HepG2 (cell line): ENCODE results near the gene ABCC5. TPM values are rescaled to one million over a fixed set of nuclear protein-coding genes. Genes with fewer than 3 reads are reported as not detected.

Experiments used
- ATF4 ChIP-seq, 2 experiments: fragments of 450-650 bp in 1 of 2; sonication (generic) in 1 of 2; formaldehyde crosslinking; IDR thresholded peaks; 2 replicates each; pipeline versions ENCODE4 v1.5.0 to v1.8.0; 2020 to 2022; ENCODE audit warnings: mild to moderate bottlenecking in 1 of 2, missing genetic modification reagents in 1 of 2
- CBX5 ChIP-seq: sonication (generic); formaldehyde crosslinking; IDR thresholded peaks from 2 replicates; pipeline ENCODE4 v1.4.0; 2020; ENCODE audit warnings: missing genetic modification reagents, borderline replicate concordance
- FOXA1 ChIP-seq, 2 experiments: fragments of 450-650 bp in 1 of 2; sonication (generic) in 1 of 2; formaldehyde crosslinking in 1 of 2; IDR thresholded peaks; 2 replicates each; pipeline versions ENCODE4 v1.4.0 to v1.6.1; 2016 to 2020; ENCODE audit warnings: missing genetic modification reagents in 1 of 2
- FOXK2 ChIP-seq: fragments of 450-650 bp; IDR thresholded peaks from 2 replicates; pipeline ENCODE4 v1.6.1; 2016
- IKZF5 ChIP-seq: IDR thresholded peaks from 2 replicates; pipeline ENCODE4 v1.6.1; 2018; ENCODE audit warnings: missing genetic modification reagents, mild to moderate bottlenecking, missing compliant biosample characterization
- KLF15 ChIP-seq: sonication (generic); formaldehyde crosslinking; IDR thresholded peaks from 2 replicates; pipeline ENCODE4 v1.8.1; 2023; ENCODE audit warnings: borderline replicate concordance, mild to moderate bottlenecking, inconsistent platforms, missing genetic modification reagents, mixed read lengths
- REXO4 ChIP-seq: sonication (generic); formaldehyde crosslinking; IDR thresholded peaks from 2 replicates; pipeline ENCODE4 v1.8.0; 2022; ENCODE audit warnings: missing genetic modification reagents, mild to moderate bottlenecking, borderline replicate concordance
- SETDB1 ChIP-seq: sonication (generic); formaldehyde crosslinking; IDR thresholded peaks from 2 replicates; pipeline ENCODE4 v1.5.1; 2020; ENCODE audit warnings: missing genetic modification reagents, mild to moderate bottlenecking, borderline replicate concordance
- TSC22D2 ChIP-seq: sonication (generic); formaldehyde crosslinking; IDR thresholded peaks from 2 replicates; pipeline ENCODE4 v1.5.1; 2020; ENCODE audit warnings: missing genetic modification reagents, mild to moderate bottlenecking, borderline replicate concordance
- ZMYM2 ChIP-seq: sonication (generic); formaldehyde crosslinking; IDR thresholded peaks from 2 replicates; pipeline ENCODE4 v1.8.0; 2022; ENCODE audit warnings: mild to moderate bottlenecking, missing genetic modification reagents
- ZNF253 ChIP-seq: sonication (generic); formaldehyde crosslinking; IDR thresholded peaks from 2 replicates; pipeline ENCODE4 v1.8.0; 2022; ENCODE audit warnings: mild to moderate bottlenecking, missing genetic modification reagents, borderline replicate concordance
- ZNF503 ChIP-seq: sonication (generic); formaldehyde crosslinking; IDR thresholded peaks from 2 replicates; pipeline ENCODE4 v1.4.0; 2020; ENCODE audit warnings: missing genetic modification reagents
- ZNF749 ChIP-seq: sonication (generic); formaldehyde crosslinking; IDR thresholded peaks from 2 replicates; pipeline ENCODE4 v1.8.0; 2022; ENCODE audit warnings: mild to moderate bottlenecking, missing genetic modification reagents, moderate library complexity, borderline replicate concordance
- ZNF782 ChIP-seq: sonication (generic); formaldehyde crosslinking; IDR thresholded peaks from 2 replicates; pipeline ENCODE4 v1.4.0; 2020; ENCODE audit warnings: missing genetic modification reagents, mild to moderate bottlenecking, borderline replicate concordance
- ZSCAN5A ChIP-seq: sonication (generic); formaldehyde crosslinking; IDR thresholded peaks from 2 replicates; pipeline ENCODE4 v1.8.0; 2022; ENCODE audit warnings: mild to moderate bottlenecking, missing genetic modification reagents, borderline replicate concordance
- polyA plus RNA-seq, 8 experiments: library from polyadenylated mRNA; depleted of rRNA in 3 of 8; stranded (reverse) in 7 of 8; unstranded in 1 of 8; fragments of >200 nt; fragmentation: Illumina TruSeq in 4 of 8; extraction: Trizol in 4 of 8; gene quantifications; 2 replicates each; pipeline versions ENCODE4 v1.2.1 to v1.2.3, GENCODE V29; 2011 to 2016; ENCODE audit warnings: low read depth in 4 of 8, missing spikeins in 1 of 8, mixed read lengths in 1 of 8; ENCODE audit not compliant: insufficient read depth in 1 of 8
- total RNA-seq, 5 experiments: library from RNA; depleted of rRNA; stranded (reverse); fragments of >200 nt; fragmentation: Illumina TruSeq; extraction: Trizol; gene quantifications; 2 replicates each; pipeline ENCODE4 v1.2.3, GENCODE V29; 2016; ENCODE audit warnings: low read depth in 1 of 5
- TF ChIP-seq, protein P1 (sequence below): sonication (generic); formaldehyde crosslinking; IDR thresholded peaks from 2 replicates; pipeline ENCODE4 v1.5.0; 2020; ENCODE audit warnings: missing genetic modification reagents
- TF ChIP-seq, protein P2 (sequence below): conservative IDR thresholded peaks from 2 replicates; pipeline ENCODE4 v1.6.1; 2018; ENCODE audit warnings: missing genetic modification reagents

The ABCC5 gene
- total and polyA plus RNA-seq, 2 of the 13 experiments (the other 11 are each of a cell fraction or from before 2014, with no cell fraction given): 12.5 to 12.7 TPM

GRCh38 chr3:183884427-183885296, 133.0 kb downstream of the ABCC5 start, which contains the start of gene PARL (continued):
- TF ChIP-seq, protein P1, sequence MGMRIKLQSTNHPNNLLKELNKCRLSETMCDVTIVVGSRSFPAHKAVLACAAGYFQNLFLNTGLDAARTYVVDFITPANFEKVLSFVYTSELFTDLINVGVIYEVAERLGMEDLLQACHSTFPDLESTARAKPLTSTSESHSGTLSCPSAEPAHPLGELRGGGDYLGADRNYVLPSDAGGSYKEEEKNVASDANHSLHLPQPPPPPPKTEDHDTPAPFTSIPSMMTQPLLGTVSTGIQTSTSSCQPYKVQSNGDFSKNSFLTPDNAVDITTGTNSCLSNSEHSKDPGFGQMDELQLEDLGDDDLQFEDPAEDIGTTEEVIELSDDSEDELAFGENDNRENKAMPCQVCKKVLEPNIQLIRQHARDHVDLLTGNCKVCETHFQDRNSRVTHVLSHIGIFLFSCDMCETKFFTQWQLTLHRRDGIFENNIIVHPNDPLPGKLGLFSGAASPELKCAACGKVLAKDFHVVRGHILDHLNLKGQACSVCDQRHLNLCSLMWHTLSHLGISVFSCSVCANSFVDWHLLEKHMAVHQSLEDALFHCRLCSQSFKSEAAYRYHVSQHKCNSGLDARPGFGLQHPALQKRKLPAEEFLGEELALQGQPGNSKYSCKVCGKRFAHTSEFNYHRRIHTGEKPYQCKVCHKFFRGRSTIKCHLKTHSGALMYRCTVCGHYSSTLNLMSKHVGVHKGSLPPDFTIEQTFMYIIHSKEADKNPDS (CRISPR knock-in tag): peak; percentile 29; the same call in 1 of the 2 replicates
- peak; percentile 96 for TF ChIP-seq ZNF749
- no peak; the same call in 1 of the 2 replicates for TF ChIP-seq ZNF782 (CRISPR knock-in tag)
- TF ChIP-seq ATF4 (CRISPR knock-in tag; IDR thresholded peaks at IDR 0.05): peak in 1 of 2 experiments; percentile 67; a peak in 2 of 4 replicates
- peak; percentile 94; the same call in 1 of the 2 replicates for TF ChIP-seq CBX5 (CRISPR knock-in tag)
- TF ChIP-seq ZMYM2 (CRISPR knock-in tag): peak; percentile 35; the same call in 1 of the 2 replicates
- TF ChIP-seq FOXA1 (IDR thresholded peaks at IDR 0.05): no peak
- TF ChIP-seq FOXA1 (CRISPR knock-in tag; IDR thresholded peaks at IDR 0.05): 0 out of 2 replicates have a peak, but pooled peaks have one; percentile 48
- TF ChIP-seq IKZF5: peak; percentile 72
- peak; percentile 81; the same call in 1 of the 2 replicates for TF ChIP-seq ZSCAN5A
- TF ChIP-seq KLF15 (CRISPR knock-in tag): no peak
- TF ChIP-seq, protein P2, sequence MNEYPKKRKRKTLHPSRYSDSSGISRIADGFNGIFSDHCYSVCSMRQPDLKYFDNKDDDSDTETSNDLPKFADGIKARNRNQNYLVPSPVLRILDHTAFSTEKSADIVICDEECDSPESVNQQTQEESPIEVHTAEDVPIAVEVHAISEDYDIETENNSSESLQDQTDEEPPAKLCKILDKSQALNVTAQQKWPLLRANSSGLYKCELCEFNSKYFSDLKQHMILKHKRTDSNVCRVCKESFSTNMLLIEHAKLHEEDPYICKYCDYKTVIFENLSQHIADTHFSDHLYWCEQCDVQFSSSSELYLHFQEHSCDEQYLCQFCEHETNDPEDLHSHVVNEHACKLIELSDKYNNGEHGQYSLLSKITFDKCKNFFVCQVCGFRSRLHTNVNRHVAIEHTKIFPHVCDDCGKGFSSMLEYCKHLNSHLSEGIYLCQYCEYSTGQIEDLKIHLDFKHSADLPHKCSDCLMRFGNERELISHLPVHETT (CRISPR knock-in tag): peak; percentile 87
- TF ChIP-seq FOXK2: peak; percentile 85
- TF ChIP-seq SETDB1 (CRISPR knock-in tag): no peak
- 0 out of 2 replicates have a peak, but pooled peaks have one; percentile 44 for TF ChIP-seq REXO4 (CRISPR knock-in tag)
- TF ChIP-seq ZNF503: peak; percentile 52; the same call in 1 of the 2 replicates
- TF ChIP-seq TSC22D2 (CRISPR knock-in tag): peak; percentile 83
- TF ChIP-seq ZNF253 (CRISPR knock-in tag): peak; percentile 79; the same call in 1 of the 2 replicates
